Esophagus squamous epithelium (tissue), 4 donors: Measurements from ENCODE around the gene STX18.

ENCODE experiments used
- CTCF ChIP-seq, 6 experiments: fragments of 450-650 bp in 4 of 6; fragments of 200-600 bp in 2 of 6; sonication (generic) in 2 of 6; IDR thresholded peaks; one replicate each; pipeline ENCODE4 v1.5.1; 2016 to 2019; ENCODE audit warnings: antibody characterized with exemption in 6 of 6, mild to moderate bottlenecking in 4 of 6, moderate library complexity in 4 of 6
- POLR2A ChIP-seq, 4 donors: fragments of 450-650 bp; IDR thresholded peaks; one replicate each; pipeline ENCODE4 v1.6.1; 2017; ENCODE audit warnings: antibody characterized with exemption in 4 of 4, mild to moderate bottlenecking in 4 of 4, moderate library complexity in 3 of 4

- no peak for TF ChIP-seq CTCF (IDR thresholded peaks at IDR 0.05)
- no peak for TF ChIP-seq POLR2A (IDR thresholded peaks at IDR 0.05)
Observed at GRCh38 chr4:4492161-4492847, 49.5 kb downstream of the STX18 start.
